ENCODE results near the gene GALNT17. TPM values are rescaled to one million over a fixed set of nuclear protein-coding genes. Genes with fewer than 3 reads are reported as not detected.

GALNT17 gene
- total and polyA plus RNA-seq, 2 experiments from 2014 or later, result 11.1 to 65.6 TPM

DNA sequence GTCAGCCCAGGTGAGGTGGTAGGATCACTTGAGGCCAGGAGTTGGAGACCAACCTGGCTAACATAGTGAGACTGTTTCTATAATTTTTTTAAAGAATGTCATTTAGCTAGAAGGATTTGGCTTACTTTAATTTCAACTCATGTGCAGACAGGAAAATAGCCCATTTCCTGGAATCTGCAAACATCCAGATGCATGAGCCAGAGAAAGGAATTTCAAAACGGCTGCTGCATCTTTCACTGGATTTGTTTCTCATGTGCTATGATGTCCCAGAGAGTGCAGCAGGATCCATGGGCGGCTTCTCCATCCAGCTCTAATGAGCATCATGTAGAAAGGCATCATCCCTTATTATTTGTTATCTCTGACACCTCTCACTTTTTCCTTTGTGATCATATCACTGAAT lies 149.3 kb downstream of the GALNT17 start:
- Histone ChIP-seq H3K9me2 (ENCODE audit: insufficient read depth) (peaks cover 21% of the 10 kb centered on the region), H3K79me2 (replicated peaks; ENCODE audit: insufficient read depth) (peaks cover 68% of the 10 kb centered on the region), H3K4me2 (no peak overlapping the region), H3K36me3 (ENCODE audit: insufficient read depth) (0 out of 2 replicates have a peak, but pooled peaks cover 3% of the 10 kb centered on the region), H3K4me1 (ENCODE audit: insufficient read depth) (peaks cover 21% of the 10 kb centered on the region), H4K20me1 (replicated peaks; ENCODE audit: insufficient read depth) (no peaks in the 10 kb centered on the region), H3F3A (replicated peaks; ENCODE audit: low read depth) (no peaks in the 10 kb centered on the region), H3K4me3 (no peak overlapping the region), H3K27ac (ENCODE audit: low read depth) (no peak overlapping the region), H2AFZ (no peak overlapping the region), H3K27me3 (ENCODE audit: insufficient read depth) (no peaks in the 10 kb centered on the region)
- Mint-ChIP-seq H3K4me1 (peaks cover 40% of the 10 kb centered on the region), H3K36me3 (ENCODE audit: low read depth) (peaks cover 43% of the 10 kb centered on the region), H3K4me3 (no peak overlapping the region), H3K9me3 (peaks cover 10% of the 10 kb centered on the region), H3K27me3 (ENCODE audit: insufficient read depth, low read depth, poor library complexity) (no peaks in the 10 kb centered on the region), H3K27ac (no peak overlapping the region)
- DNase-seq (ENCODE audit: low spot score) (no peak), ATAC-seq (no peak)
- TF ChIP-seq POLR2AphosphoS5 (IDR thresholded peaks at IDR 0.05; ENCODE audit: low read depth), result no peak
- TF ChIP-seq CREB1 (CRISPR knock-in tag; IDR thresholded peaks at IDR 0.05; ENCODE audit: low read depth), result no peak
- no peak for TF ChIP-seq ZNF114 (CRISPR knock-in tag; IDR thresholded peaks at IDR 0.05)

DNA sequence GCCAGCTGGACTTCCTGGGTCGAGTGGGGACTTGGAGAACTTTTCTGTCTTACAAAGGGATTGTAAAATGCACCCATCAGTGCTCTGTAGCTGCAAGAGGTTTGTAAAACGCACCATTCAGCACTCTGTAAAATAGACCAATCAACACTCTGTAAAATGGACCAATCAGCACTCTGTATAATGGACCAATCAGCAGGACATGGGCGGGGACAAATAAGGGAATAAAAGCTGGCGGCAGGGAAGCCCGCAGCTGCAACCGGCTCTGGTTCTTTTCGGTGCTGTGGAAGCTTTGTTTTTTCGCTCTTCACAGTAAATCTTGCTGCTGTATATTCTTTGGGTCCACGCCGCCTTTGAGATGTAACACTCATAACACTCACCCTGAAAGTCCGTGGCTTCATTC lies 151.9 kb downstream of the GALNT17 start:
- Mint-ChIP-seq H3K27ac (no peak overlapping the region), H3K27me3 (ENCODE audit: insufficient read depth, low read depth, poor library complexity) (no peaks in the 10 kb centered on the region), H3K9me3 (peaks cover 7% of the 10 kb centered on the region; the same call in 1 of the 3 replicates), H3K36me3 (ENCODE audit: low read depth) (peaks cover 29% of the 10 kb centered on the region), H3K4me1 (peaks cover 42% of the 10 kb centered on the region), H3K4me3 (no peak overlapping the region)
- ATAC-seq, result no peak
- no peak for DNase-seq (ENCODE audit: low spot score)
- Histone ChIP-seq H3F3A (replicated peaks; ENCODE audit: low read depth) (no peaks in the 10 kb centered on the region), H3K27me3 (ENCODE audit: insufficient read depth) (no peaks in the 10 kb centered on the region), H3K4me2 (no peak overlapping the region), H3K4me1 (ENCODE audit: insufficient read depth) (peaks cover 26% of the 10 kb centered on the region), H4K20me1 (replicated peaks; ENCODE audit: insufficient read depth) (no peaks in the 10 kb centered on the region), H3K36me3 (ENCODE audit: insufficient read depth) (no peaks in the 10 kb centered on the region), H3K9me2 (ENCODE audit: insufficient read depth) (peaks cover 21% of the 10 kb centered on the region), H3K79me2 (replicated peaks; ENCODE audit: insufficient read depth) (peaks cover 71% of the 10 kb centered on the region), H2AFZ (no peak overlapping the region), H3K4me3 (no peak overlapping the region), H3K27ac (ENCODE audit: low read depth) (no peak overlapping the region)
- no peak for TF ChIP-seq STAT1 (IDR thresholded peaks at IDR 0.05; ENCODE audit: unreplicated experiment)

DNA sequence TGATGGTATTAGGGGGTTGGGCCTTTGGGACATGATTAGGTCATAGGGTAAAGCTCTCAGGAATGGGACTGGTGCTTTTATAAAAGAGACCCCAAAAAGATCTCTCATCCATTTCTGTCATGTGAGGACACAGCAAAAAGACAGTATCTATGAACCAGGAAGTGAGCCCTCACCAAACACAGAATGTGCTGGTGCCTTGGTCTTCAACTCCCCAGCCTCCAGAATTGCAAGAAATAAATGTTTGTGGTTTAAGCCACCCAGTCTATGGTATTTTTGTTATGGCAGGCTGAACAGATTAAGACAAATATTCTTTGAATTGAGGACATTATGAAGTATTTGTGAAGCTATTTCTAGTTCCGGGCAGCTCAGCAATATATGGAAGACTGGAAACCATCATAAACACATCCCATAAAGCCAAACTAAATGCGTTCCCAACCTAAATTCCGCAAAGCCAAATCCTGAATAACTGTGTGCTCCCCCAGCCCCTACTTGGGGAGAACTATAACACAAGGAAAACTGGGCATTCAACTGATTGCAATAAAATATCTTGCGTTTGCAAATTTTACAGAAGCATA lies 153.7 kb downstream of the GALNT17 start:
- DNase-seq (ENCODE audit: low spot score) (no peak), ATAC-seq (no peak)
- Histone ChIP-seq H3K36me3 (ENCODE audit: insufficient read depth) (no peaks in the 10 kb centered on the region), H3K27me3 (ENCODE audit: insufficient read depth) (no peaks in the 10 kb centered on the region), H2AFZ (no peak overlapping the region), H3K4me2 (no peak overlapping the region), H3K79me2 (replicated peaks; ENCODE audit: insufficient read depth) (peaks cover 71% of the 10 kb centered on the region), H3K9me2 (ENCODE audit: insufficient read depth) (peaks cover 2% of the 10 kb centered on the region), H4K20me1 (replicated peaks; ENCODE audit: insufficient read depth) (no peaks in the 10 kb centered on the region), H3K27ac (ENCODE audit: low read depth) (0 out of 2 replicates have a peak overlapping the region, but pooled peaks have one; percentile 26), H3F3A (replicated peaks; ENCODE audit: low read depth) (no peaks in the 10 kb centered on the region), H3K4me3 (no peak overlapping the region), H3K4me1 (ENCODE audit: insufficient read depth) (peaks cover 29% of the 10 kb centered on the region)
- Mint-ChIP-seq H3K4me1 (peaks cover 47% of the 10 kb centered on the region), H3K36me3 (ENCODE audit: low read depth) (peaks cover 18% of the 10 kb centered on the region), H3K4me3 (no peak overlapping the region), H3K27me3 (ENCODE audit: insufficient read depth, low read depth, poor library complexity) (no peaks in the 10 kb centered on the region), H3K9me3 (peaks cover 7% of the 10 kb centered on the region; the same call in 1 of the 3 replicates), H3K27ac (no peak overlapping the region)
- TF ChIP-seq, protein P1, sequence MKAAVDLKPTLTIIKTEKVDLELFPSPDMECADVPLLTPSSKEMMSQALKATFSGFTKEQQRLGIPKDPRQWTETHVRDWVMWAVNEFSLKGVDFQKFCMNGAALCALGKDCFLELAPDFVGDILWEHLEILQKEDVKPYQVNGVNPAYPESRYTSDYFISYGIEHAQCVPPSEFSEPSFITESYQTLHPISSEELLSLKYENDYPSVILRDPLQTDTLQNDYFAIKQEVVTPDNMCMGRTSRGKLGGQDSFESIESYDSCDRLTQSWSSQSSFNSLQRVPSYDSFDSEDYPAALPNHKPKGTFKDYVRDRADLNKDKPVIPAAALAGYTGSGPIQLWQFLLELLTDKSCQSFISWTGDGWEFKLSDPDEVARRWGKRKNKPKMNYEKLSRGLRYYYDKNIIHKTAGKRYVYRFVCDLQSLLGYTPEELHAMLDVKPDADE (IDR thresholded peaks at IDR 0.05), result no peak
- TF ChIP-seq STAT1 (IDR thresholded peaks at IDR 0.05; ENCODE audit: unreplicated experiment), result no peak
- TF ChIP-seq JUNB (IDR thresholded peaks at IDR 0.05; ENCODE audit: unreplicated experiment), result no peak

All from GM23338 (cell line).